ENCODE data around the gene BABAM1. TPM values are rescaled to one million over a fixed set of nuclear protein-coding genes. Genes with fewer than 3 reads are reported as not detected.

BABAM1 gene
- total and polyA plus RNA-seq, 9 of the 15 experiments (the other 6 are each of a cell fraction or from before 2014, with no cell fraction given): 14.7 to 160 (median 113) TPM

- peaks cover 5 to 33% of the 10 kb centered on the region in 2 experiments; a peak in 4 of 5 replicates for H3K4me1 ChIP-seq (replicated peaks in 1 of 2; ENCODE audit: control insufficient read depth in 2 of 2, insufficient read depth in 2 of 2, low read length in 2 of 2)
- no peaks in the 10 kb centered on the region; the same call in 2 of the 3 replicates for H3K79me2 ChIP-seq (ENCODE audit: control insufficient read depth, insufficient read depth, low read length)
- DNase-seq (ENCODE audit: extremely low read depth in 1 of 4, low spot score in 3 of 4): no peak
- H3K27ac ChIP-seq (ENCODE audit: extremely low read depth, low read depth, low read length): no peak overlapping the region
- H3K4me3 ChIP-seq: no peak overlapping the region
- no peak overlapping the region for H3K9ac ChIP-seq (ENCODE audit: insufficient read depth in 1 of 2, low read depth in 2 of 2, low read length in 2 of 2)
- TF ChIP-seq KLF6 (CRISPR knock-in tag; IDR thresholded peaks at IDR 0.05; ENCODE audit: borderline replicate concordance) (no peak), SNIP1 (IDR thresholded peaks at IDR 0.05; ENCODE audit: low read depth) (no peak), ZNF444 (CRISPR knock-in tag; IDR thresholded peaks at IDR 0.05) (no peak), ZNF592 (IDR thresholded peaks at IDR 0.05) (no peak)
- no peak for FAIRE-seq
- H3K9me1 ChIP-seq (ENCODE audit: control insufficient read depth, insufficient read depth, low read length): no peaks in the 10 kb centered on the region
- H3K36me3 ChIP-seq (ENCODE audit: control insufficient read depth, insufficient read depth, low read length): peaks cover 56% of the 10 kb centered on the region
- WGBS (ENCODE audit: insufficient coverage, low coverage, missing lambda C conversion rate): 94% methylated on average over 22 of the region's 40 CpGs
- POLR2A ChIA-PET: no interaction called here
- no peak overlapping the region for H3K4me2 ChIP-seq (ENCODE audit: insufficient read depth, low read length)
- no peaks in the 10 kb centered on the region for H4K20me1 ChIP-seq (replicated peaks; ENCODE audit: control insufficient read depth, insufficient read depth, low read length)
- TSS peak; percentile 55 for BruUV-seq (replicated peaks)
- H3K9me3 ChIP-seq (replicated peaks; ENCODE audit: control insufficient read depth, insufficient read depth, low read depth, low read length): no peaks in the 10 kb centered on the region
- H2AFZ ChIP-seq (ENCODE audit: low read depth, low read length): no peak overlapping the region
- no peaks in the 10 kb centered on the region for H3K27me3 ChIP-seq (ENCODE audit: control insufficient read depth in 2 of 2, insufficient read depth in 2 of 2, low read length in 2 of 2)
- in situ Hi-C loops (cut with MboI) (no loop called here), intact Hi-C loops (cut with micrococcal nuclease) (no loop called here)
- CTCF ChIA-PET (ENCODE audit: low intra/inter-chr PET ratio): no interaction called here
- no peak for ATAC-seq
Measured at GRCh38 chr19:17319473-17320238, 52.4 kb downstream of the BABAM1 start.

All from K562 (cell line).